K562 (cell line): ENCODE results near the gene DNAH8. TPM values are rescaled to one million over a fixed set of nuclear protein-coding genes. Genes with fewer than 3 reads are reported as not detected.
A peak's percentile ranks its signal among the peaks of the same experiment; 100 is the strongest.

Experiments used
- ATAC-seq: fragments of 200-7000 bp; cut with Tn5 transposase; 3 replicates; pipeline ENCODE4 v1.9.1; 2020; ENCODE audit warnings: moderate library complexity
- BruUV-seq: library from RNA; stranded (reverse); fragments of 400-500 nt; replicated peaks from 2 replicates; lab custom pipeline; 2021; lab: Mats Ljungman, UMichigan
- CTCF ChIA-PET: fragments of 300-600 bp; formaldehyde crosslinking; extraction: SDS; loops from one replicate; lab custom pipeline; 2021; ENCODE audit warnings: low intra/inter-chr PET ratio; lab: Yijun Ruan, JAX
- POLR2A ChIA-PET: fragments of 300-600, 350-650 bp; sonication (Branson Sonifier 250); formaldehyde crosslinking; extraction: SDS; loops from one replicate; lab custom pipeline; 2021; ENCODE audit warnings: antibody characterized with exemption, inconsistent platforms; lab: Yijun Ruan, JAX
- DNase-seq, 4 experiments: peaks; one replicate each; pipeline versions ENCODE4 v3.0.0 to v3.0.0-alpha.2; 2011 to 2018; ENCODE audit warnings: low spot score in 3 of 4, mixed read lengths in 3 of 4; ENCODE audit errors: extremely low read depth in 1 of 4
- FAIRE-seq: peaks from 2 replicates; lab custom pipeline; 2011; peaks lifted over from hg19 to GRCh38; lab: Jason Lieb, UNC
- H2AFZ ChIP-seq: 2 replicates; pipeline ENCODE4 v1.6.0; 2011; ENCODE audit warnings: low read depth, low read length, control low read depth, inconsistent platforms
- H3K27ac ChIP-seq: fragments of 200-600 bp; 3 replicates; pipeline ENCODE4 v1.8.0; 2011; ENCODE audit warnings: low read depth, mild to moderate bottlenecking, control low read depth, inconsistent platforms, low read length, moderate library complexity, mixed read lengths; ENCODE audit errors: extremely low read depth
- H3K27me3 ChIP-seq, 2 experiments: fragments of 300-600 bp in 1 of 2; 2 replicates in 1 of 2; 3 replicates in 1 of 2; pipeline versions ENCODE4 v1.6.0 to v1.8.0; 2011; ENCODE audit warnings: inconsistent platforms in 2 of 2, low read length in 2 of 2, mild to moderate bottlenecking in 1 of 2, mixed read lengths in 1 of 2, moderate library complexity in 1 of 2; ENCODE audit not compliant: control insufficient read depth in 2 of 2, insufficient read depth in 2 of 2
- H3K36me3 ChIP-seq: fragments of 300-600 bp; 3 replicates; pipeline ENCODE4 v1.8.0; 2011; ENCODE audit warnings: mild to moderate bottlenecking, low read length, inconsistent platforms; ENCODE audit not compliant: control insufficient read depth, insufficient read depth
- H3K4me1 ChIP-seq, 2 experiments: fragments of 200-600 bp in 1 of 2; replicated peaks in 1 of 2; 2 replicates in 1 of 2; 3 replicates in 1 of 2; pipeline versions ENCODE4 v1.5.1 to v1.8.0; 2011; ENCODE audit warnings: inconsistent platforms in 2 of 2, low read length in 2 of 2, mild to moderate bottlenecking in 1 of 2, mixed read lengths in 1 of 2, moderate library complexity in 1 of 2; ENCODE audit not compliant: control insufficient read depth in 2 of 2, insufficient read depth in 2 of 2
- H3K4me2 ChIP-seq: 2 replicates; pipeline ENCODE4 v1.6.1; 2011; ENCODE audit warnings: low read length, control low read depth, inconsistent platforms, mixed read lengths; ENCODE audit not compliant: insufficient read depth
- H3K4me3 ChIP-seq: fragments of 200-600 bp; sonication (generic), shearing (Covaris generic); 2 replicates; pipeline ENCODE4 v1.5.1; 2016; ENCODE audit warnings: control low read depth, inconsistent platforms
- H3K79me2 ChIP-seq: fragments of 200-600 bp; 3 replicates; pipeline ENCODE4 v1.8.0; 2011; ENCODE audit warnings: low read length, inconsistent platforms; ENCODE audit not compliant: control insufficient read depth, insufficient read depth
- H3K9ac ChIP-seq, 2 experiments: 2 replicates each; pipeline versions ENCODE4 v1.6.0 to v1.6.1; 2011; ENCODE audit warnings: low read depth in 2 of 2, low read length in 2 of 2, control low read depth in 1 of 2, inconsistent platforms in 1 of 2, mild to moderate bottlenecking in 1 of 2, mixed read lengths in 1 of 2; ENCODE audit not compliant: insufficient read depth in 1 of 2
- H3K9me1 ChIP-seq: one replicate; pipeline ENCODE4 v1.6.0; 2011; ENCODE audit warnings: inconsistent platforms, mild to moderate bottlenecking, low read length, moderate library complexity; ENCODE audit not compliant: control insufficient read depth, insufficient read depth
- H3K9me3 ChIP-seq: replicated peaks from 2 replicates; pipeline ENCODE4 v1.5.1; 2011; ENCODE audit warnings: low read depth, low read length, inconsistent platforms; ENCODE audit not compliant: control insufficient read depth, insufficient read depth
- H4K20me1 ChIP-seq: replicated peaks from 2 replicates; pipeline ENCODE4 v1.6.1; 2011; ENCODE audit warnings: low read length, inconsistent platforms, mixed read lengths; ENCODE audit not compliant: control insufficient read depth, insufficient read depth
- DMBX1 ChIP-seq: fragments of 250-450 bp; sonication (Bioruptor Pico); IDR thresholded peaks from 2 replicates; pipeline ENCODE4 v1.8.0; 2022; ENCODE audit warnings: inconsistent platforms, mild to moderate bottlenecking, moderate library complexity, borderline replicate concordance
- HCFC1 ChIP-seq: IDR thresholded peaks from 2 replicates; pipeline ENCODE4 v1.6.1; 2012; ENCODE audit warnings: low read depth, low read length, improper control_type of control experiment
- MCM2 ChIP-seq: fragments of 450-650 bp; IDR thresholded peaks from 2 replicates; pipeline ENCODE4 v1.6.1; 2017; ENCODE audit warnings: low read depth, mild to moderate bottlenecking
- NELFE ChIP-seq: IDR thresholded peaks from 2 replicates; pipeline ENCODE4 v1.6.1; 2011; ENCODE audit warnings: mild to moderate bottlenecking; ENCODE audit not compliant: insufficient read depth, insufficient read length
- POLR2H ChIP-seq: IDR thresholded peaks from 2 replicates; pipeline ENCODE4 v1.6.1; 2016; ENCODE audit warnings: missing genetic modification characterization, low read depth, mild to moderate bottlenecking, control low read depth, missing compliant biosample characterization, moderate library complexity
- SIX5 ChIP-seq, 2 experiments: IDR thresholded peaks; 2 replicates each; pipeline ENCODE4 v1.6.1; 2011; ENCODE audit warnings: low read length in 2 of 2, borderline replicate concordance in 1 of 2, low read depth in 1 of 2, mild to moderate bottlenecking in 1 of 2, moderate library complexity in 1 of 2; ENCODE audit not compliant: insufficient read depth in 1 of 2
- TOE1 ChIP-seq, 2 experiments: fragments of 450-650 bp in 1 of 2; sonication (generic) in 1 of 2; formaldehyde crosslinking in 1 of 2; IDR thresholded peaks; 2 replicates each; pipeline versions ENCODE4 v1.7.1 to v1.8.0; 2016 to 2022; ENCODE audit warnings: borderline replicate concordance in 2 of 2, mild to moderate bottlenecking in 2 of 2, antibody characterized with exemption in 1 of 2, inconsistent platforms in 1 of 2, low read depth in 1 of 2, missing genetic modification reagents in 1 of 2, moderate library complexity in 1 of 2
- ZNF445 ChIP-seq: fragments of 250-450 bp; sonication (Bioruptor Pico); IDR thresholded peaks from 2 replicates; pipeline ENCODE4 v1.4.0; 2020; ENCODE audit warnings: low read depth, mild to moderate bottlenecking, moderate library complexity
- WGBS: fragments of 100-300 bp; shearing (Covaris generic); methylation state at CpG from one replicate; pipeline ENCODE4 v1.1.6; 2016; ENCODE audit warnings: low coverage, mixed read lengths; ENCODE audit not compliant: insufficient coverage; ENCODE audit errors: missing lambda C conversion rate; 5-methylcytosine and 5-hydroxymethylcytosine counted together
- in situ Hi-C: fragments of 300-500 bp; cut with MboI; formaldehyde crosslinking; loops from 4 replicates; pipeline ENCODE4 v1.15.0; 2018; ENCODE audit warnings: inconsistent platforms, mixed read lengths
- intact Hi-C: fragments of 100-400 bp; cut with micrococcal nuclease; formaldehyde crosslinking; loops from 2 replicates; pipeline ENCODE4 v1.14.2; 2022
- polyA plus RNA-seq, 8 experiments: library from polyadenylated mRNA; depleted of rRNA in 4 of 8; stranded (reverse) in 5 of 8; unstranded in 3 of 8; fragments of >200 nt; fragmentation: Nextera tagmentation in 2 of 8; fragmentation: Illumina TruSeq in 1 of 8; extraction: Ambion mirVana in 2 of 8; extraction: Trizol in 1 of 8; gene quantifications; 2 replicates each; pipeline versions ENCODE4 v1.2.1 to v1.2.3, GENCODE V29; 2011 to 2014; ENCODE audit warnings: inconsistent platforms in 1 of 8, missing spikeins in 1 of 8
- total RNA-seq, 7 experiments: library from RNA; depleted of rRNA in 6 of 7; stranded (reverse); fragments of >200 nt in 6 of 7; fragmentation: Illumina TruSeq in 2 of 7; extraction: Trizol in 2 of 7; gene quantifications; 2 replicates each; pipeline versions ENCODE4 v1.2.1 to v1.2.3, GENCODE V29; 2011 to 2021; ENCODE audit warnings: low replicate concordance in 1 of 7
- TF ChIP-seq, protein P1 (sequence below), 2 experiments: IDR thresholded peaks; 2 replicates each; pipeline ENCODE4 v1.6.1; 2011; ENCODE audit warnings: borderline replicate concordance in 1 of 2, control low read depth in 1 of 2, low read depth in 1 of 2, low read length in 1 of 2, mild to moderate bottlenecking in 1 of 2, mixed read lengths in 1 of 2, moderate library complexity in 1 of 2; ENCODE audit not compliant: insufficient read depth in 1 of 2, insufficient read length in 1 of 2, poor library complexity in 1 of 2, severe bottlenecking in 1 of 2; ENCODE audit errors: extremely low read depth in 1 of 2
- TF ChIP-seq, protein P2 (sequence below), 2 experiments: IDR thresholded peaks in 1 of 2; conservative IDR thresholded peaks in 1 of 2; 2 replicates each; pipeline ENCODE4 v1.6.1; 2016; ENCODE audit warnings: low read depth in 2 of 2, mild to moderate bottlenecking in 1 of 2, missing compliant biosample characterization in 1 of 2, missing genetic modification characterization in 1 of 2, moderate library complexity in 1 of 2

DNAH8 gene
- total and polyA plus RNA-seq, 9 of the 15 experiments (the other 6 are each of a cell fraction or from before 2014, with no cell fraction given), result 1.2 to 4.2 (median 2.9) TPM

DNA sequence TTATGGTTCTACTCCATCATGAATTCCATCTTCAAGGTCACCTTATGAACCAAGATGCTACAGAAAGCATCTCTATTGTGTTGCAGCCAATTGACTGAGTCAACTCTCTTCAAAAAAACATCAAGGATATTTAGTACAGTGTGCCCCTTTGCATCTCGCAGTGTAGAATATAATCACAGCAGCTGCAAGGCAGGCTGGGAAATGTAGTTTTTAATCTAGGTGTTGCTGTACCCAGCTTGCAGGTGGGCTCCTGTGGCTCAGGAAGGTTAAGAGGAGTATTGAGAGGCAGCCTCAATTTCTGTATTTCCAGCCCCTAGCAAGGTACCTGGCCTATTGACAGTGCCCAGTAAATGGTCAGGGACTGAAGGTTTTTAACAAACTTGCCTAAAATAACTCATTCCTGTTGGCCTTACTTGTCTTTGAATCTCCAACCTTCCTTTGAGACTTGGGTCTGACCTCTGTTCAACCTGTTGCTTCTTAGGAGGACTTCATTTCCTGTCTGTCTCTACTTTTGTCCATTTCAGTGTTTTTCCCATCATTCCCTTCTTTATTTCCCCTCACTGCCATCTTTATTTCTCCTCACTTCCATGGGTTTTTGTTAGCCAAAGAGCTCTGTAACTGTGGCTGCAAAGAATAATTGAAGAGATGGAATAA lies 150.5 kb downstream of the DNAH8 start:
- Histone ChIP-seq H3K9me3 (no peaks in the 10 kb centered on the region), H3K4me3 (no peak overlapping the region), H2AFZ (no peak overlapping the region), H4K20me1 (no peaks in the 10 kb centered on the region), H3K27me3 (no peaks in the 10 kb centered on the region), H3K4me1 (no peaks in the 10 kb centered on the region), H3K36me3 (no peaks in the 10 kb centered on the region), H3K9ac (no peak overlapping the region), H3K9me1 (no peaks in the 10 kb centered on the region), H3K27ac (no peak overlapping the region), H3K4me2 (no peak overlapping the region), H3K79me2 (no peaks in the 10 kb centered on the region)
- POLR2A ChIA-PET, result interaction anchor here (0.5 to 1.5 kb wide), 2 partner anchors 9 to 226 kb away, joined by 3 read pairs; no protein-coding TSS in a partner anchor
- intact Hi-C loops, result no loop called here
- WGBS, result 22% methylated on average over 1 of the region's 1 CpG
- FAIRE-seq (no peak), ATAC-seq (no peak), DNase-seq (no peak)
- in situ Hi-C loops, result no loop called here
- CTCF ChIA-PET, result no interaction called here
- no TSS peak for BruUV-seq
- TF ChIP-seq MCM2 (no peak), ZNF445 (no peak), POLR2H (tag) (no peak), HCFC1 (peak; percentile 63), DMBX1 (CRISPR knock-in tag) (no peak), NELFE (no peak), SIX5 (IDR thresholded peaks at IDR 0.05; ENCODE audit: borderline replicate concordance in 1 of 2, insufficient read depth in 1 of 2, low read depth in 1 of 2, low read length in 2 of 2) (peak; percentile 26 to 35; a peak in 1 of 4 replicates), TOE1 (IDR thresholded peaks at IDR 0.05; ENCODE audit: borderline replicate concordance) (no peak), TOE1 (CRISPR knock-in tag; IDR thresholded peaks at IDR 0.05; ENCODE audit: borderline replicate concordance, low read depth) (no peak)
- TF ChIP-seq, protein P1, sequence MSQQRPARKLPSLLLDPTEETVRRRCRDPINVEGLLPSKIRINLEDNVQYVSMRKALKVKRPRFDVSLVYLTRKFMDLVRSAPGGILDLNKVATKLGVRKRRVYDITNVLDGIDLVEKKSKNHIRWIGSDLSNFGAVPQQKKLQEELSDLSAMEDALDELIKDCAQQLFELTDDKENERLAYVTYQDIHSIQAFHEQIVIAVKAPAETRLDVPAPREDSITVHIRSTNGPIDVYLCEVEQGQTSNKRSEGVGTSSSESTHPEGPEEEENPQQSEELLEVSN (IDR thresholded peaks at IDR 0.05; ENCODE audit: borderline replicate concordance in 1 of 2, extremely low read depth in 1 of 2, insufficient read depth in 1 of 2, insufficient read length in 1 of 2, low read depth in 1 of 2, low read length in 1 of 2, poor library complexity in 1 of 2, severe bottlenecking in 1 of 2), result no peak
- TF ChIP-seq, protein P2, sequence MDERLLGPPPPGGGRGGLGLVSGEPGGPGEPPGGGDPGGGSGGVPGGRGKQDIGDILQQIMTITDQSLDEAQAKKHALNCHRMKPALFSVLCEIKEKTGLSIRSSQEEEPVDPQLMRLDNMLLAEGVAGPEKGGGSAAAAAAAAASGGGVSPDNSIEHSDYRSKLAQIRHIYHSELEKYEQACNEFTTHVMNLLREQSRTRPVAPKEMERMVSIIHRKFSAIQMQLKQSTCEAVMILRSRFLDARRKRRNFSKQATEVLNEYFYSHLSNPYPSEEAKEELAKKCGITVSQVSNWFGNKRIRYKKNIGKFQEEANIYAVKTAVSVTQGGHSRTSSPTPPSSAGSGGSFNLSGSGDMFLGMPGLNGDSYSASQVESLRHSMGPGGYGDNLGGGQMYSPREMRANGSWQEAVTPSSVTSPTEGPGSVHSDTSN (CRISPR knock-in tag; IDR thresholded peaks at IDR 0.05; ENCODE audit: low read depth), result no peak
- TF ChIP-seq, protein P2 (tag; conservative IDR thresholded peaks at IDR 0.05; ENCODE audit: low read depth), result no peak
- TF ChIP-seq, all 486 proteins: peak for 2
